ENCODE data around the gene OR4A5.
"Not testable (repeated sequence)": the region's sequence is repeated elsewhere in the genome, so short reads cannot be mapped to it uniquely, and the experiment has no call there.

Gene OR4A5, protein sequence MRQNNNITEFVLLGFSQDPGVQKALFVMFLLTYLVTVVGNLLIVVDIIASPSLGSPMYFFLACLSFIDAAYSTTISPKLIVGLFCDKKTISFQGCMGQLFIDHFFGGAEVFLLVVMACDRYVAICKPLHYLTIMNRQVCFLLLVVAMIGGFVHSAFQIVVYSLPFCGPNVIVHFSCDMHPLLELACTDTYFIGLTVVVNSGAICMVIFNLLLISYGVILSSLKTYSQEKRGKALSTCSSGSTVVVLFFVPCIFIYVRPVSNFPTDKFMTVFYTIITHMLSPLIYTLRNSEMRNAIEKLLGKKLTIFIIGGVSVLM

GRCh38 chr11:54706532-54706931 lies at the start of gene OR4A5:
Gene OR4A5 (plus strand): TSS chr11:54706832. CDS start chr11:54706885, 53 bp downstream.
- not testable (repeated sequence) for H3K4me3 ChIP-seq (ENCODE audit: low read length); H3K27me3 ChIP-seq (ENCODE audit: control insufficient read depth, insufficient read depth, low read length); H3K4me1 ChIP-seq (ENCODE audit: control insufficient read depth, insufficient read depth, low read length); H3K9ac ChIP-seq (ENCODE audit: low read length); H3K9me3 ChIP-seq (ENCODE audit: control insufficient read depth, low read length); H3K36me3 ChIP-seq (ENCODE audit: control insufficient read depth, insufficient read depth, low read length)

- not testable (repeated sequence) for H3K4me3 ChIP-seq (ENCODE audit: low read length)
These were observed 13.5 kb downstream of the OR4A5 start for GRCh38 chr11:54720094-54720493.

More at GRCh38 chr11:54720094-54720493, 13.5 kb downstream of the OR4A5 start:
- H3K27me3 ChIP-seq (ENCODE audit: control insufficient read depth, insufficient read depth, low read length); H3K36me3 ChIP-seq (ENCODE audit: control insufficient read depth, insufficient read depth, low read length); H3K4me1 ChIP-seq (ENCODE audit: control insufficient read depth, insufficient read depth, low read length); H3K9me3 ChIP-seq (ENCODE audit: control insufficient read depth, low read length); H3K9ac ChIP-seq (ENCODE audit: low read length): not testable (repeated sequence)

Measured in mucosa of stomach (tissue), 1 donor.